ENCODE measurements around the gene GATAD2A.
"Not testable (repeated sequence)": the region's sequence is repeated elsewhere in the genome, so short reads cannot be mapped to it uniquely, and the experiment has no call there.

GRCh38 chr19:19455166-19455919, 49.9 kb downstream of the GATAD2A start:
- not testable (repeated sequence) for TF ChIP-seq CTCF (IDR thresholded peaks at IDR 0.05; ENCODE audit: low read depth, low read length); MAX (IDR thresholded peaks at IDR 0.05; ENCODE audit: low read depth, low read length); POLR2A (IDR thresholded peaks at IDR 0.05; ENCODE audit: extremely low read depth, insufficient read length); MYC (IDR thresholded peaks at IDR 0.05; ENCODE audit: low read depth, low read length)
